B cell (primary cell): ENCODE measurements around the gene NIPA2. TPM values are rescaled to one million over a fixed set of nuclear protein-coding genes. Genes with fewer than 3 reads are reported as not detected.

Experiments used
- ATAC-seq: fragments of 200-7000 bp; cut with Tn5 transposase; one replicate; pipeline ENCODE4 v1.10.0; 2021; ENCODE audit warnings: low read depth, mild to moderate bottlenecking, moderate number of reproducible peaks, moderate library complexity
- CTCF ChIA-PET: fragments of 350-600 bp; sonication (Branson Sonifier 250); formaldehyde crosslinking; loops from one replicate; lab custom pipeline; 2021; ENCODE audit warnings: antibody characterized with exemption, inconsistent platforms; lab: Charles Lee
- POLR2A ChIA-PET: fragments of 350-600 bp; sonication (Branson Sonifier 250); formaldehyde crosslinking; loops from one replicate; lab custom pipeline; 2021; ENCODE audit warnings: antibody characterized with exemption; lab: Charles Lee
- DNase-seq: peaks from one replicate; pipeline ENCODE4 v3.0.0; 2013
- H2AFZ ChIP-seq: 2 replicates; pipeline ENCODE4 v1.6.1; 2012; ENCODE audit warnings: mild to moderate bottlenecking, low read depth, low read length; ENCODE audit not compliant: insufficient read depth, poor library complexity, severe bottlenecking
- H3K27ac ChIP-seq, 2 donors: 1 replicate in 1 of 2; 2 replicates in 1 of 2; pipeline ENCODE4 v1.5.1; 2012 to 2013; ENCODE audit warnings: low read length in 2 of 2, mild to moderate bottlenecking in 2 of 2, moderate library complexity in 1 of 2
- H3K27me3 ChIP-seq, 4 experiments: fragments of 200-600 bp in 1 of 4; sonication (generic) in 1 of 4; replicated peaks in 1 of 4; 1 replicate in 2 of 4; 2 replicates in 2 of 4; pipeline versions ENCODE4 v1.6.1 to v1.7.0; 2013 to 2016; ENCODE audit warnings: low read length in 3 of 4, mild to moderate bottlenecking in 2 of 4, mixed read lengths in 1 of 4, moderate library complexity in 1 of 4; ENCODE audit not compliant: insufficient read depth in 4 of 4, control insufficient read depth in 3 of 4; ENCODE audit errors: control extremely low read depth in 1 of 4
- H3K36me3 ChIP-seq, 2 experiments: replicated peaks in 1 of 2; 1 replicate in 1 of 2; 2 replicates in 1 of 2; pipeline versions ENCODE4 v1.6.1 to v1.7.1; 2013; ENCODE audit warnings: low read length in 1 of 2; ENCODE audit not compliant: insufficient read depth in 2 of 2, control insufficient read depth in 1 of 2; ENCODE audit errors: control extremely low read depth in 1 of 2, extremely low read depth in 1 of 2
- H3K4me1 ChIP-seq, 2 donors: fragments of 200-600 bp in 1 of 2; sonication (generic) in 1 of 2; 1 replicate in 1 of 2; 2 replicates in 1 of 2; pipeline versions ENCODE4 v1.5.1 to v1.6.1; 2013 to 2017; ENCODE audit warnings: low read length in 2 of 2; ENCODE audit not compliant: control insufficient read depth in 2 of 2, insufficient read depth in 2 of 2
- H3K4me2 ChIP-seq: replicated peaks from 2 replicates; pipeline ENCODE3; 2012; ENCODE audit warnings: mild to moderate bottlenecking, low read depth, low read length; ENCODE audit not compliant: poor library complexity, severe bottlenecking
- H3K4me3 ChIP-seq, 5 experiments: fragments of 200-600 bp in 1 of 5; sonication (generic) in 1 of 5; 1 replicate in 3 of 5; 2 replicates in 2 of 5; pipeline versions ENCODE4 v1.5.1 to v1.7.0; 2011 to 2016; ENCODE audit warnings: low read length in 4 of 5, mild to moderate bottlenecking in 4 of 5, low read depth in 2 of 5, control low read depth in 1 of 5, moderate library complexity in 1 of 5; ENCODE audit not compliant: insufficient read depth in 1 of 5; ENCODE audit errors: control extremely low read depth in 1 of 5, extremely low read depth in 1 of 5
- H3K79me2 ChIP-seq: fragments of 200-600 bp; sonication (generic); one replicate; pipeline ENCODE4 v1.6.0; 2016; ENCODE audit warnings: low read length; ENCODE audit not compliant: control insufficient read depth, insufficient read depth
- H3K9ac ChIP-seq: fragments of 200-600 bp; sonication (generic); 2 replicates; pipeline ENCODE4 v1.6.1; 2017; ENCODE audit warnings: mild to moderate bottlenecking, low read length, moderate library complexity
- H3K9me3 ChIP-seq, 3 donors: one replicate each; pipeline versions ENCODE4 v1.6.1 to v1.7.1; 2013; ENCODE audit warnings: low read length in 2 of 3; ENCODE audit not compliant: control insufficient read depth in 2 of 3, insufficient read depth in 1 of 3; ENCODE audit errors: control extremely low read depth in 1 of 3
- H4K20me1 ChIP-seq: 2 replicates; pipeline ENCODE4 v1.6.0; 2012; ENCODE audit warnings: mild to moderate bottlenecking, low read length; ENCODE audit not compliant: insufficient read depth, control insufficient read depth, poor library complexity, severe bottlenecking
- H3K27ac Mint-ChIP-seq: one replicate; pipeline ENCODE4 v1.8.0; 2021; ENCODE audit warnings: mixed read lengths
- H3K27me3 Mint-ChIP-seq: one replicate; pipeline ENCODE4 v1.8.0; 2021; ENCODE audit warnings: mixed read lengths
- H3K4me1 Mint-ChIP-seq: one replicate; pipeline ENCODE4 v1.8.0; 2021; ENCODE audit warnings: mixed read lengths
- H3K4me3 Mint-ChIP-seq: one replicate; pipeline ENCODE4 v1.8.0; 2021; ENCODE audit warnings: mixed read lengths
- H3K9me3 Mint-ChIP-seq: one replicate; pipeline ENCODE4 v1.8.0; 2022; ENCODE audit warnings: mixed read lengths; ENCODE audit not compliant: insufficient read depth
- EZH2 ChIP-seq: IDR thresholded peaks from 2 replicates; pipeline ENCODE4 v1.6.1; 2012; ENCODE audit warnings: borderline replicate concordance, low read depth, mild to moderate bottlenecking, moderate library complexity, low read length; ENCODE audit not compliant: insufficient read depth, poor library complexity, severe bottlenecking
- WGBS: methylation state at CpG from one replicate; pipeline ENCODE4 v1.1.5; 2013; ENCODE audit warnings: missing lambda C conversion rate; ENCODE audit not compliant: insufficient coverage; 5-methylcytosine and 5-hydroxymethylcytosine counted together
- intact Hi-C: fragments of 100-400 bp; cut with micrococcal nuclease; formaldehyde crosslinking; loops from one replicate; pipeline ENCODE4 v1.10.0; 2022
- polyA plus RNA-seq: library from polyadenylated mRNA; depleted of rRNA; stranded (reverse); fragments of >200 nt; gene quantifications from 2 replicates; pipeline ENCODE4 v1.2.3, GENCODE V29; 2012
- total RNA-seq, 2 donors: library from RNA; stranded (reverse); fragments of 120-200 nt in 1 of 2; gene quantifications; 1 replicate in 1 of 2; 2 replicates in 1 of 2; pipeline versions ENCODE4 v1.2.3 to v1.2.4, GENCODE V29; 2013 to 2022
- TF ChIP-seq, protein P1 (sequence below): fragments of 200-600 bp; IDR thresholded peaks from one replicate; pipeline ENCODE4 v1.8.0; 2022; ENCODE audit warnings: antibody characterized with exemption, mild to moderate bottlenecking

NIPA2 gene
- total and polyA plus RNA-seq, 2 donors (not counting 1 experiment from before 2014, with no cell fraction given) = 47.1 to 65.3 TPM

DNA sequence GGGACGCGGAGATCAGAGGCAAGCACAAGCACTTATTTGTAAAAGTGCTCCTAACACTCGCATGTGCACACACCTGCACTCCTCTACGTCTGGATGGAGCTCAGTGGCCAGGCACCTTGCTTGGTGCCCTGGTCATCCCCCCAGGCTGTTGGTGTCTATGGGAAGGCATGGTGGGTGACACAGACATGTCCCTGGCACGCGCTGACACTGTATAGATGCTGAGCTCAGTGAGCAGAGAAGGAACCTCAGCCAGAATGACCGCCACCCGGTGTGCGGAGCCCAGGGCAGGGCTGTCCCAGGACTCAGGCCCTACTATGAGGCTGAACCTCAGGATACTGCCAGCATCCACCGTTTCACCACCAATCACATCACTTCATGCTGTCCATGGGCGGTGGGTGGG, 64.5 kb downstream of the NIPA2 start:
- DNase-seq (no peak), ATAC-seq (no peak)
- Mint-ChIP-seq H3K4me1 (peaks cover 6% of the 10 kb centered on the region), H3K27me3 (no peaks in the 10 kb centered on the region), H3K27ac (no peak overlapping the region), H3K9me3 (no peaks in the 10 kb centered on the region), H3K4me3 (no peak overlapping the region)
- no peaks in the 10 kb centered on the region for H3K36me3 ChIP-seq
- H3K9me3 ChIP-seq = no peaks in the 10 kb centered on the region
- H3K27me3 ChIP-seq = no peaks in the 10 kb centered on the region
- TF ChIP-seq, protein P1, sequence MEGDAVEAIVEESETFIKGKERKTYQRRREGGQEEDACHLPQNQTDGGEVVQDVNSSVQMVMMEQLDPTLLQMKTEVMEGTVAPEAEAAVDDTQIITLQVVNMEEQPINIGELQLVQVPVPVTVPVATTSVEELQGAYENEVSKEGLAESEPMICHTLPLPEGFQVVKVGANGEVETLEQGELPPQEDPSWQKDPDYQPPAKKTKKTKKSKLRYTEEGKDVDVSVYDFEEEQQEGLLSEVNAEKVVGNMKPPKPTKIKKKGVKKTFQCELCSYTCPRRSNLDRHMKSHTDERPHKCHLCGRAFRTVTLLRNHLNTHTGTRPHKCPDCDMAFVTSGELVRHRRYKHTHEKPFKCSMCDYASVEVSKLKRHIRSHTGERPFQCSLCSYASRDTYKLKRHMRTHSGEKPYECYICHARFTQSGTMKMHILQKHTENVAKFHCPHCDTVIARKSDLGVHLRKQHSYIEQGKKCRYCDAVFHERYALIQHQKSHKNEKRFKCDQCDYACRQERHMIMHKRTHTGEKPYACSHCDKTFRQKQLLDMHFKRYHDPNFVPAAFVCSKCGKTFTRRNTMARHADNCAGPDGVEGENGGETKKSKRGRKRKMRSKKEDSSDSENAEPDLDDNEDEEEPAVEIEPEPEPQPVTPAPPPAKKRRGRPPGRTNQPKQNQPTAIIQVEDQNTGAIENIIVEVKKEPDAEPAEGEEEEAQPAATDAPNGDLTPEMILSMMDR = no peak
- TF ChIP-seq EZH2 = no peak
- H3K4me1 ChIP-seq = no peaks in the 10 kb centered on the region
- 95% methylated on average over 10 of the region's 11 CpGs for WGBS
- no peak overlapping the region for H3K9ac ChIP-seq
- H3K4me3 ChIP-seq = no peak overlapping the region
- no peak overlapping the region for H3K4me2 ChIP-seq
- H3K79me2 ChIP-seq = no peaks in the 10 kb centered on the region
- CTCF ChIA-PET = interaction anchor here (0.8 kb wide), 1 partner anchor 11 kb away, joined by 9 read pairs; no protein-coding TSS in a partner anchor
- H4K20me1 ChIP-seq = no peaks in the 10 kb centered on the region
- no peak overlapping the region for H3K27ac ChIP-seq
- POLR2A ChIA-PET = no interaction called here
- H2AFZ ChIP-seq = no peak overlapping the region
- intact Hi-C loops = no loop called here

DNA sequence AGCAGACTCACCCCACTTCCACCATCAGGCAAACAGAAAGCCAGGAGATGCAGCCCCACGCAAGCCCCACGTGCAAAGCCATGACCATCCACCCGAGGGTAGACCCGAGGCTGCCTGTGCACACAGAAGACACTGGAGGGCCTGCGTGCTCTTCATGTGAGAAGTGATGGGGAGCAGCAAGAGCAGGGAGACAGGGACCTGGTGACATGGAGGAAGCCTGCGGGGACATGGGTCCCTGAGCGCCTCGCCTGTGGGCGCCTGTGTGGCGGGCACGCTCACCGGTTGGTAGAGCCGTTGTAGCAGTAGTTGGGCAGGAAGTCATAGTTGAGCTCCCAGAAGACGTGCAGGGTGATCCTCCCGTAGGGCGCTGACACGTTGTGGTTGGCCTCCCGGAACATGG, 65.0 kb downstream of the NIPA2 start:
- H2AFZ ChIP-seq = no peak overlapping the region
- ChIA-PET POLR2A (no interaction called here), CTCF (no interaction called here)
- no peaks in the 10 kb centered on the region for H3K79me2 ChIP-seq
- intact Hi-C loops = no loop called here
- Mint-ChIP-seq H3K4me3 (no peak overlapping the region), H3K27me3 (no peaks in the 10 kb centered on the region), H3K4me1 (peaks cover 6% of the 10 kb centered on the region), H3K9me3 (no peaks in the 10 kb centered on the region), H3K27ac (no peak overlapping the region)
- no peak overlapping the region for H3K27ac ChIP-seq
- no peaks in the 10 kb centered on the region for H3K9me3 ChIP-seq
- no peak overlapping the region for H3K9ac ChIP-seq
- H3K4me2 ChIP-seq = no peak overlapping the region
- H3K27me3 ChIP-seq = no peaks in the 10 kb centered on the region
- WGBS = 91% methylated on average over 13 of the region's 18 CpGs
- ATAC-seq (no peak), DNase-seq (no peak)
- H4K20me1 ChIP-seq = no peaks in the 10 kb centered on the region
- H3K4me3 ChIP-seq = no peak overlapping the region
- H3K36me3 ChIP-seq = no peaks in the 10 kb centered on the region
- no peak for TF ChIP-seq EZH2
- TF ChIP-seq, protein P1 = no peak
- no peaks in the 10 kb centered on the region for H3K4me1 ChIP-seq
